H9 (cell line): ENCODE data around the gene STAB1. TPM values are rescaled to one million over a fixed set of nuclear protein-coding genes. Genes with fewer than 3 reads are reported as not detected.

Source experiments
- DNase-seq: peaks from one replicate; pipeline ENCODE4 v3.0.0-alpha.2; 2017
- H2AFZ ChIP-seq: one replicate; pipeline ENCODE4 v1.6.1; 2013; ENCODE audit warnings: mild to moderate bottlenecking, low read length, control low read depth, moderate library complexity
- H2AK5ac ChIP-seq: 2 replicates; pipeline ENCODE4 v1.6.1; 2013; ENCODE audit warnings: low read length, control low read depth, mixed read lengths; ENCODE audit not compliant: insufficient read length
- H2BK120ac ChIP-seq: one replicate; pipeline ENCODE4 v1.6.1; 2013; ENCODE audit warnings: low read depth, mild to moderate bottlenecking, low read length, control low read depth, inconsistent platforms; ENCODE audit not compliant: poor library complexity, severe bottlenecking
- H2BK12ac ChIP-seq: 2 replicates; pipeline ENCODE4 v1.6.1; 2013; ENCODE audit warnings: low read length, control low read depth, mixed read lengths, low read depth; ENCODE audit not compliant: insufficient read length
- H2BK15ac ChIP-seq: 2 replicates; pipeline ENCODE4 v1.6.1; 2013; ENCODE audit warnings: low read depth, low read length, control low read depth
- H2BK20ac ChIP-seq: one replicate; pipeline ENCODE4 v1.6.1; 2013; ENCODE audit warnings: low read depth, mild to moderate bottlenecking, low read length, control low read depth, inconsistent platforms; ENCODE audit not compliant: poor library complexity, severe bottlenecking
- H2BK5ac ChIP-seq: 2 replicates; pipeline ENCODE4 v1.6.1; 2013; ENCODE audit warnings: low read length, control low read depth, mixed read lengths; ENCODE audit not compliant: insufficient read length
- H3K14ac ChIP-seq: 2 replicates; pipeline ENCODE4 v1.6.1; 2013; ENCODE audit warnings: low read length, control low read depth; ENCODE audit not compliant: insufficient read depth
- H3K18ac ChIP-seq: 2 replicates; pipeline ENCODE4 v1.6.1; 2013; ENCODE audit warnings: low read depth, mild to moderate bottlenecking, mixed read lengths, low read length, control low read depth; ENCODE audit not compliant: insufficient read length
- H3K23ac ChIP-seq: 2 replicates; pipeline ENCODE4 v1.6.1; 2013; ENCODE audit warnings: low read length, control low read depth, mixed read lengths, low read depth; ENCODE audit not compliant: insufficient read length
- H3K23me2 ChIP-seq: 2 replicates; pipeline ENCODE4 v1.6.1; 2013; ENCODE audit warnings: low read depth, mild to moderate bottlenecking, mixed read lengths, low read length, control low read depth; ENCODE audit not compliant: insufficient read length, poor library complexity, severe bottlenecking
- H3K27ac ChIP-seq: 2 replicates; pipeline ENCODE4 v1.5.1; 2013; ENCODE audit warnings: low read length, control low read depth, mixed read lengths, low read depth; ENCODE audit not compliant: insufficient read length
- H3K27me3 ChIP-seq: 2 replicates; pipeline ENCODE4 v1.6.1; 2013; ENCODE audit warnings: low read length, control low read depth, inconsistent platforms; ENCODE audit not compliant: insufficient read depth
- H3K4ac ChIP-seq: 2 replicates; pipeline ENCODE4 v1.6.1; 2013; ENCODE audit warnings: low read depth, mild to moderate bottlenecking, control low read depth, inconsistent platforms, low read length, moderate library complexity
- H3K4me1 ChIP-seq: 2 replicates; pipeline ENCODE4 v1.6.1; 2013; ENCODE audit warnings: low read length, control low read depth, inconsistent platforms; ENCODE audit not compliant: insufficient read depth
- H3K4me2 ChIP-seq: 2 replicates; pipeline ENCODE4 v1.6.1; 2013; ENCODE audit warnings: low read length, control low read depth, mixed read lengths; ENCODE audit not compliant: insufficient read length, insufficient read depth
- H3K56ac ChIP-seq: 2 replicates; pipeline ENCODE4 v1.6.1; 2013; ENCODE audit warnings: low read depth, mild to moderate bottlenecking, mixed read lengths, low read length, control low read depth; ENCODE audit not compliant: insufficient read length
- H3K79me1 ChIP-seq: 2 replicates; pipeline ENCODE4 v1.6.1; 2013; ENCODE audit warnings: low read depth, mild to moderate bottlenecking, moderate library complexity, low read length, control low read depth, inconsistent platforms; ENCODE audit not compliant: insufficient read depth, poor library complexity, severe bottlenecking
- H3K79me2 ChIP-seq: 2 replicates; pipeline ENCODE4 v1.6.1; 2013; ENCODE audit warnings: low read length, control low read depth, inconsistent platforms; ENCODE audit not compliant: insufficient read depth
- H3K9ac ChIP-seq: 2 replicates; pipeline ENCODE4 v1.6.1; 2013; ENCODE audit warnings: low read length, control low read depth, mixed read lengths; ENCODE audit not compliant: insufficient read length; ENCODE audit errors: extremely low read depth
- H3K9me3 ChIP-seq: one replicate; pipeline ENCODE4 v1.6.1; 2013; ENCODE audit warnings: low read depth, low read length, inconsistent platforms; ENCODE audit not compliant: control insufficient read depth
- H3T11ph ChIP-seq: one replicate; pipeline ENCODE4 v1.6.1; 2013; ENCODE audit warnings: mild to moderate bottlenecking, low read length, control low read depth, inconsistent platforms
- H4K20me1 ChIP-seq: one replicate; pipeline ENCODE4 v1.6.1; 2013; ENCODE audit not compliant: control insufficient read depth, insufficient read length, insufficient read depth
- H4K5ac ChIP-seq: 2 replicates; pipeline ENCODE4 v1.6.1; 2013; ENCODE audit warnings: low read depth, mild to moderate bottlenecking, mixed read lengths, low read length, control low read depth; ENCODE audit not compliant: insufficient read length
- H4K8ac ChIP-seq: replicated peaks from 2 replicates; pipeline ENCODE4 v1.6.1; 2013; ENCODE audit warnings: low read length, control low read depth, mixed read lengths, low read depth; ENCODE audit not compliant: insufficient read length
- H4K91ac ChIP-seq: 2 replicates; pipeline ENCODE4 v1.6.1; 2013; ENCODE audit warnings: low read depth, mild to moderate bottlenecking, moderate library complexity, mixed read lengths, low read length, control low read depth; ENCODE audit not compliant: insufficient read length
- H3K27ac Mint-ChIP-seq, 3 experiments: 2 replicates in 2 of 3; 3 replicates in 1 of 3; pipeline ENCODE4 v1.8.0; 2020 to 2021; ENCODE audit warnings: mixed read lengths in 3 of 3, mild to moderate bottlenecking in 1 of 3, moderate library complexity in 1 of 3
- H3K27me3 Mint-ChIP-seq: 2 replicates; pipeline ENCODE4 v1.8.0; 2021; ENCODE audit warnings: low read depth, mild to moderate bottlenecking, moderate library complexity, mixed read lengths
- H3K36me3 Mint-ChIP-seq, 3 experiments: 2 replicates in 2 of 3; 3 replicates in 1 of 3; pipeline ENCODE4 v1.8.0; 2020 to 2021; ENCODE audit warnings: low read depth in 3 of 3, mixed read lengths in 3 of 3; ENCODE audit not compliant: insufficient read depth in 1 of 3
- H3K4me1 Mint-ChIP-seq, 2 experiments: 2 replicates each; pipeline ENCODE4 v1.8.0; 2020; ENCODE audit warnings: mixed read lengths in 2 of 2
- H3K4me3 Mint-ChIP-seq, 2 experiments: 2 replicates in 1 of 2; 3 replicates in 1 of 2; pipeline ENCODE4 v1.8.0; 2020 to 2021; ENCODE audit warnings: mild to moderate bottlenecking in 2 of 2, mixed read lengths in 2 of 2, moderate library complexity in 1 of 2
- H3K9me3 Mint-ChIP-seq, 2 experiments: 2 replicates in 1 of 2; 3 replicates in 1 of 2; pipeline ENCODE4 v1.8.0; 2020; ENCODE audit warnings: mild to moderate bottlenecking in 2 of 2, mixed read lengths in 2 of 2, moderate library complexity in 1 of 2
- CTCF ChIP-seq: fragments of 200-600 bp; sonication (generic); conservative IDR thresholded peaks from 3 replicates; pipeline ENCODE4 v1.8.0; 2021; ENCODE audit warnings: antibody characterized with exemption, mild to moderate bottlenecking
- WGBS: extraction: QIAGEN DNeasy Blood & Tissue Kit; methylation state at CpG from one replicate; pipeline ENCODE4 v1.1.7; 2013; ENCODE audit warnings: missing lambda C conversion rate, low lambda C conversion rate, mixed read lengths; ENCODE audit not compliant: insufficient read length; ENCODE audit errors: extremely low coverage; 5-methylcytosine and 5-hydroxymethylcytosine counted together
- total RNA-seq: library from RNA; stranded (reverse); gene quantifications from 2 replicates; pipeline ENCODE4 v1.2.1, GENCODE V29; 2021

STAB1 gene
- total RNA-seq, 1 experiment from 2014 or later, result 1.5 TPM

DNA sequence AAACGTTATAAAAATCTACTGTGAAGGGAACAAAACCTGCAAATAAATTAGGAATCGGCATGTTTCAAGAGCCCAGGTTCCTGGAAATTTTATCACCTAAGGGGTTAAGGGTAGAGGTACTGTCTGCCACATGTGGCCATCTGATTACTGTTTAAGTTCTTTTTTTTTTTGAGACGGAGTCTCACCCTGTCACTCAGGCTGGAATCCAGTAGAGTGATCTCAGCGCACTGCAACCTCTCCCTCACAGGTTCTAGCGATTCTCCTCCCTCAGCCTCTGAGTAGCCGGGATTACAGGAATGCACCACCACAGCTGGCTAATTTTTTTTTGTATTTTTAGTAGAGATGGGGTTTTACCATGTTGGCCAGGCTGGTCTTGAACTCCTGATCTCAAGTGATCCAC is 77.1 kb downstream of the STAB1 start:
- no CpG with 5 or more reads among the region's 6 CpGs for WGBS

More for the DNA sequence above, 77.1 kb downstream of the STAB1 start:
- Histone ChIP-seq H2BK120ac (no peak overlapping the region), H3K27ac (no peak overlapping the region), H2BK5ac (no peak overlapping the region), H4K91ac (no peak overlapping the region), H2BK15ac (no peak overlapping the region), H3K18ac (no peak overlapping the region), H3K14ac (no peak overlapping the region), H2BK20ac (no peak overlapping the region), H3K27me3 (no peaks in the 10 kb centered on the region), H4K20me1 (no peaks in the 10 kb centered on the region), H3K9ac (no peak overlapping the region), H3K79me1 (no peaks in the 10 kb centered on the region), H3K23me2 (no peaks in the 10 kb centered on the region), H2AFZ (no peak overlapping the region), H3K79me2 (no peaks in the 10 kb centered on the region), H3T11ph (no peak overlapping the region), H3K56ac (no peak overlapping the region), H3K9me3 (no peaks in the 10 kb centered on the region), H2BK12ac (no peak overlapping the region), H3K4ac (no peak overlapping the region), H3K4me1 (no peaks in the 10 kb centered on the region), H3K23ac (no peak overlapping the region), H4K5ac (no peak overlapping the region), H2AK5ac (no peak overlapping the region), H4K8ac (no peak overlapping the region), H3K4me2 (no peak overlapping the region)
- Mint-ChIP-seq H3K27me3 (no peaks in the 10 kb centered on the region), H3K27ac (no peak overlapping the region), H3K4me3 (no peak overlapping the region), H3K36me3 (peaks cover 8 to 45% (median 40%) of the 10 kb centered on the region in 3 experiments), H3K9me3 (no peaks in the 10 kb centered on the region; a peak in 1 of 5 replicates), H3K4me1 (peaks cover 0 to 3% of the 10 kb centered on the region in 2 experiments; a peak in 1 of 4 replicates)
- no peak for TF ChIP-seq CTCF
- no peak for DNase-seq

Other genes with a start within 250 kb of the STAB1 start
- gene PPM1M, start 249.6 kb upstream of the STAB1 start, total RNA-seq, result 6.1 and 7.4 TPM in 2 replicates
- gene WDR82, start 216.7 kb upstream of the STAB1 start, total RNA-seq, result 83.1 and 84.3 TPM in 2 replicates
- gene GLYCTK, start 207.5 kb upstream of the STAB1 start, total RNA-seq, result 8.4 and 8.8 TPM in 2 replicates
- gene DNAH1, start 179.0 kb upstream of the STAB1 start, total RNA-seq, result 2.0 and 2.3 TPM in 2 replicates
- gene BAP1, start 85.3 kb upstream of the STAB1 start, total RNA-seq, result 79.6 and 84.1 TPM in 2 replicates
- 9.4 and 9.9 TPM in 2 replicates for gene PHF7, start 84.7 kb upstream of the STAB1 start, total RNA-seq
- 1.7 and 2.4 TPM in 2 replicates for gene SEMA3G, start 50.2 kb upstream of the STAB1 start, total RNA-seq
- 5.6 and 7.7 TPM in 2 replicates for gene TNNC1, start 41.3 kb upstream of the STAB1 start, total RNA-seq
- gene NISCH, start 39.7 kb upstream of the STAB1 start, total RNA-seq, result 99.0 and 104 TPM in 2 replicates
- gene NT5DC2, start 38.5 kb downstream of the STAB1 start, total RNA-seq, result 441 and 444 TPM in 2 replicates
- 39.1 and 45.8 TPM in 2 replicates for gene UQCC5, start 41.3 kb downstream of the STAB1 start, total RNA-seq
- gene PBRM1, start 190.6 kb downstream of the STAB1 start, total RNA-seq, result 70.0 and 74.2 TPM in 2 replicates
- 245 and 250 TPM in 2 replicates for gene GNL3, start 190.7 kb downstream of the STAB1 start, total RNA-seq
- 37.0 and 39.3 TPM in 2 replicates for gene GLT8D1, start 210.5 kb downstream of the STAB1 start, total RNA-seq
- gene SPCS1, start 210.8 kb downstream of the STAB1 start, total RNA-seq, result 106 TPM in 2 replicates